Adrenal gland (tissue), 5 donors: ENCODE measurements around the gene GATA3.

Source experiments
- POLR2A ChIP-seq, 2 donors: fragments of 450-650 bp; IDR thresholded peaks; one replicate each; pipeline ENCODE4 v1.6.1; 2017; ENCODE audit warnings: antibody characterized with exemption in 2 of 2, mild to moderate bottlenecking in 2 of 2, moderate library complexity in 1 of 2
- TF ChIP-seq, protein P1 (sequence below), 6 experiments: fragments of 450-650 bp in 4 of 6; fragments of 200-600 bp in 2 of 6; sonication (generic) in 1 of 6; IDR thresholded peaks; 1 replicate in 5 of 6; 2 replicates in 1 of 6; pipeline versions ENCODE4 v1.5.1 to v1.8.0; 2016 to 2021; ENCODE audit warnings: antibody characterized with exemption in 6 of 6, mild to moderate bottlenecking in 2 of 6, moderate library complexity in 1 of 6
- donor health status: DM: no; HTN: no; CAD: no.

DNA sequence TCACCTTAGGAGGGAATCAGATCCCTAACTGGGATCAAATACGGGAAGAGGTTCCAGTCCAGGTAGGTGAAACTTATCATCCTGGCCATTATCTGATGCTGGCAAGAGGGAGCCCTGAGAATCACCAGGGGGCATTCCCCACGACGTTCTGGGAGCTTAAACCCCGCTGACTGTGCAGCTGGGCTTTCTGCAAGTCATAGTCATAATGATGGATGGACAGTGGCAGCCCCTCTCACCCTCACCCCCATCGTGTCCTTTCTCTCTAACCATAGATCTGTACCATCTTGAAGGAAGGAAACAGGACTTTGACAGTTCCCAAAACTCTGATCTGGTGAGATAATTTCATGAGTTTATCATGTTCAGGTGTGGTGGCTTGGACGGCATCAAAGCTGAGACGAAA lies 50.2 kb downstream of the GATA3 start:
- TF ChIP-seq, protein P1, sequence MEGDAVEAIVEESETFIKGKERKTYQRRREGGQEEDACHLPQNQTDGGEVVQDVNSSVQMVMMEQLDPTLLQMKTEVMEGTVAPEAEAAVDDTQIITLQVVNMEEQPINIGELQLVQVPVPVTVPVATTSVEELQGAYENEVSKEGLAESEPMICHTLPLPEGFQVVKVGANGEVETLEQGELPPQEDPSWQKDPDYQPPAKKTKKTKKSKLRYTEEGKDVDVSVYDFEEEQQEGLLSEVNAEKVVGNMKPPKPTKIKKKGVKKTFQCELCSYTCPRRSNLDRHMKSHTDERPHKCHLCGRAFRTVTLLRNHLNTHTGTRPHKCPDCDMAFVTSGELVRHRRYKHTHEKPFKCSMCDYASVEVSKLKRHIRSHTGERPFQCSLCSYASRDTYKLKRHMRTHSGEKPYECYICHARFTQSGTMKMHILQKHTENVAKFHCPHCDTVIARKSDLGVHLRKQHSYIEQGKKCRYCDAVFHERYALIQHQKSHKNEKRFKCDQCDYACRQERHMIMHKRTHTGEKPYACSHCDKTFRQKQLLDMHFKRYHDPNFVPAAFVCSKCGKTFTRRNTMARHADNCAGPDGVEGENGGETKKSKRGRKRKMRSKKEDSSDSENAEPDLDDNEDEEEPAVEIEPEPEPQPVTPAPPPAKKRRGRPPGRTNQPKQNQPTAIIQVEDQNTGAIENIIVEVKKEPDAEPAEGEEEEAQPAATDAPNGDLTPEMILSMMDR (IDR thresholded peaks at IDR 0.05) = no peak
- TF ChIP-seq POLR2A (IDR thresholded peaks at IDR 0.05) = no peak
